HG03196 (cell line): ENCODE measurements around the gene TEX26.
"Not testable (repeated sequence)": the region's sequence is repeated elsewhere in the genome, so short reads cannot be mapped to it uniquely, and the experiment has no call there.

Experiments used
- ATAC-seq: cut with Tn5 transposase; IDR thresholded peaks from one replicate; pipeline ENCODE4 v1.9.1; 2021; ENCODE audit not compliant: unreplicated experiment

TEX26 gene

DNA sequence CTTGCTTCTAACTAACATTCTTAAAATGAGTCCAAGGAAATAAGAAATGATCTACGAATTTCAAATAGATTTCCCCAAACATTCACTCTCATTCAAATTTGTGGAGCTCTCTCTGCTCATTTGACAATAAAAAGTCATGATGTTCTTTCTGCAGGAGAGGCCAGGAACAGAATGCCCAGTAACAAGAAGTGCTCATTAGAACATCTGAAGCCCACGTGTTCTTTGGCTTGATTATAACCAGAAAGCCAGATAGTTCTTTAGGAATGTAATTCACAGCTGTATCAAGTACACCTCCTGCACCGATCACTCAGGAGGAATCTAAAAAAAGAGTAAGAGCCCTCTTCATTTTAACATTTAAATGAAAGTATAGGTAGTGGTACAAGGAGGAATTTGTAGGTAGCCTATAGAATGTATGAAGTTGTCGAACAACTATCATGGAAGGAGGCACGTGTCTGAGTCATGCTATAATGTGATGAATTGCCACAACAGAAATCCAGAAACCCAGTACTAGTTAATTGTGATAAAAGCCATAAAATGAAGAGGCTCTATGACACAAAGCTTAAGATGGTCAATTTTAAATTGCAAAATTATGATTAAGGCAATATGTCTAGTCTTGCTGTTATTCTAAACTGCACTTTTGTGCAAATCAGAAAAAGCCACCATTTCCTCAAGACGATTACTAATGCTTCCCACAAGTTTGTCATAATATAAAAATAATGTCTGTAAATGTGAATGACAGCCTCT is 13.6 kb upstream of the TEX26 start:
- no peak for ATAC-seq

DNA sequence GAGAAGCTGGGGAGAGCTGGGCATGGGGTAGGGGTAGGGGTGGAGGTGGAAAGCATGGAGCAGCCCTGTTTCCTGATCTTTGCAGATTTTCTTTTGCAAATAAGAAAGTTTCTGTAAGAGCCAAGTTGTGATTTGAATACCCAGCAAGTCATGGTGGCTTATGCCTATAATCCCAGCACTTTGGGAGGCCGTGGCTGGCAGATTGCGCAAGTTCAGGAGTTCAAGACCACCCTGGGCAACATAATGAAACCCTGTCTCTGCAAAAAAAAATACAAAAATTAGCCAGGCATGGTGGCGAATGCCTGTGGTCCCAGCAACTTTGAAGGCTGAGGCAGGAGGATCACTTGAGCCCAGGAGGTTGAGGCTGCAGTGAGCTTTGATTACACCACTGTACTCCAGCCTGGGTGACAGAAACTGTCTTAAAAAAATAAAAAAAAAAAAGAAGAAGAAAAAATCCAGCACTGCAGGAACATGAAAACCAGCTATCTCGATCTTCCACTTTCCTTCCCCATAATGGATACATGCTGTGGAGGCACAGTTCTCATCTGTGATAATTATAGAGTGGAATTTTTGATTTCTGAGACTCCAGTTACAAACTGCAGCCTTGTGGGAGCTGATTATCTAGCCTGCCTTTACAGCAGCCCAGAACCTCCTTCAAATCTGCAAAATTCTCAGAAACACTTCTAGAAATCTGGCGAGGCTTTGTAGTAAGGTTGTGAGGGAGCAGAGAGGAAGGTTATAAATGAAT is 12.1 kb upstream of the TEX26 start:
- ATAC-seq, result no peak

DNA sequence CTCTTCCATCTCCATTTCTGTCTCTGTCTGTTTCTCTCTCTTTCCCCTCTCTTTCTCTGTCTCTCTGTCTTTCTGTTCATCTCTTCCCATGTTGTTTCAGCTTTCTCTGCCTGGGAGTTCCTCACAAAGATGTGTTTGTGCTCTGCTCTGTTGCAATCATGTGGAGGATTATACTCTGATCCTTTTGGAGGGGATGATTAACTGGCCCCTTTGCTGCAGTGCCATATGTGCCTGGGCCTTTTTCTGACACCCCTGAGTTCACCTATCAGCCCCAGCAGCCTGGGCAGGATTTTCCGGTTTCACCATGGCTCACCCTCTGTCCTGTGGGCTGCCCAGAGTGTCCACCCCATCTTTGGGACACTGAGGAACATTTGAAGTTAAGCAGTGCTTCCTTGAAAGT is 9.0 kb upstream of the TEX26 start:
- ATAC-seq, result no peak

DNA sequence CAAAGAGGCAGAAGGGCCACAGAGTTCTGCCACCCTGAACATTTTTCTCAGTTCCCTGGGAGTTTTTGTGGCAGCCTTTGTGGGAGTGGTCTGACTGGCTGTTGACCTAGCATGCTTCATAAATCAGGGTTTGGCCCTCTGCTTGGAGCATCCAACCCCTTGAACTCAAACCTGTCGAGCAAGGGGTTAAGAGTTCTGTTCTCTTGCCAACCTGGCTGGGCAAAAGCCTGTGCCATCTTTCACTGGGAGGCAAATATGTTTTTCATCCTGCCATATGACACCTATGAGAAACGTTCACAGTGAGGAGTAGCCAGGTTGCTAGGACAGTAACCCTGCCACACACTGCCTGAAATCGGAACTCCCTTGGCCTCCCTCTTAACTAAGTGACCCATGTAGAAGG is 7.7 kb upstream of the TEX26 start:
- no peak for ATAC-seq

DNA sequence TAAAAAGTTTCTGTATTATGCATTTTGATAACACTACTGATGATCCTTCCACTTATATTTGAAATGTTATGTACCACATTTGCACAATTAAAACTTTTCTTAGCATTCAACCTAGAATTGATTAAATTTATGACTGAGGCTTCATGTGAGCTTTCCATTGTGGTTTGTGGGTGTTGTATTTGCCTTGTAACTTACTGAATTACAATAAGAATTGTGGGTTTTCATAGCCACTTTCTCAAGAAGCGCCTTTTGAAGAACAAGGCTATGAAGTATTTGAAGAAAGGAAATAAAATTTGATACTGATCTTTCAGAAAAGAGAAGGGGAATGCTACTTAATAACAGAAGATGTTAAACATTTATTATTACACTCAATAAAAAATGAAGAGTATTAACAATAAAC is 7.0 kb upstream of the TEX26 start:
- no peak for ATAC-seq

DNA sequence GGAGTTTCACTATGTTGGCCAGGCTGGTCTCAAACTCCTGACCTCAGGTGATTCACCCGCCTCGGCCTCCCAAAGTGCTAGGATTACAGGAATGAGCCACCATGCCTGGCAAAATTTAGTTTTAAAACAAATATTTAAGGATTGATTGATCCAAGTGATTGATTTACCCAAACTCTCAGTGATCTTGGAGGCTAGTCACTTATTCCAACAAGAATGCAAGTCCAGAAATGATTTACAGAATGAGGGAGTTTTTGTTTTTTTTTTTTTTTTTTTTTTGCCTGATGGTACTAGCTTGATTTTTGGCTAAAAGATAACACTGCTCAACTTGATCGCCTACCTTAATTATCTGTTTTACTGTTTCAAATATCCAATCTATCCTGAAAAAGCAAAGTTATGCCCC is 5.7 kb upstream of the TEX26 start:
- ATAC-seq, result no peak

DNA sequence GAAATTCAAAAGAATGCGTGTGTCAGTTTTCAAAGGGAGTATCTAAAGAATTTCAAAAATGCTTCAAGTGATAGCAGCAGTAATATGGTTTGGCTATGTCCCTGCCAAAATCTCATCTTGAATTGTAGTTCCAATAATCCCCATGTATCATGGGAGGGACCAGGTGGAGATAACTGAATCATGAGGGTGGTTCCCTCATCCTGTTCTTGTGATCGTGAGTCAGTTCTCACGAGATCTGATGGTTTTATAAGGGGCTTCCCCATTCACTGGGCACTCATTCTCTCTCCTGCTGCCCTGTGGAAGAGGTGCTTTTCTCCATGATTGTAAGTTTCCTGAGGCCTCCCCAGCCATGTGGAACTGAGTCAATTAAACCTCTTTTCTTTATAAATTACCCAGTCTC is 5.3 kb upstream of the TEX26 start:
- ATAC-seq, result not testable (repeated sequence)

DNA sequence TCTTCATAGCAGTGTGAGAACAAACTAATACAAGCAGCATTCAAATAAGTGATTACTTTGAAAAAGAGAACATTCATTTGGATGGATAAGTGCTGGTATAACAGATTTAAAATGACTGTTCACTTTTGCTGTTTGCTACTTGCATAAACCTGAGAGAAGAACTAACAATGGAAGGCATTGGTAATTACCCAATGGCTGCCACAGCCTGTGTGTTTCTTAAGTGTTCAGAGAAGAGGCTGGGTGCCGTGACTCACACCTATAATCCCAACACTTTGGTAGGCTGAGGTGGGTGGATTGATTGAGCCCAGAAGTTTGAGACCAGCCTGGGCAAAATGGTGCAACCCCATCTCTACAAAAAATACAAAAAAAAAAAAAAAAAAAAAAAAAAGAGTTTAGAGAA is 4.9 kb upstream of the TEX26 start:
- no peak for ATAC-seq

DNA sequence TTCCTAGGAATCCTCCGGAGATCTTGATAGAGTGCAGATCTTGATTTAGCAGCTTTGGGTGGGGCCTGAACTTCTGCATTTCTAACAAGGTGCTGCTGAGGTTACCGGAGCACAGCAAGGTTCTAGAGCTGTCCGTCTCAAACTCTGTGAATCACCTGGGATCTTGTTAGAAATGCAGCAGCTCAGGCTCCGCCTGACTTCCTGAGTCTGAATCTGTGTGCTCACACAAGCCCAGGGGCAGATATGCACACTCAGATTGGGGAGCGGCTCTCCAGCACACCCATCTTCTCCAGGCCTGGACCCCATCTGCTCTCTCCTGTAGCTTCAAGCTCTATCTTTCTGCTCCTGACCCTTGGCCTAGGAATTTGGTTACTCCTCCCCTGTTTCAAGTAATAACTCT is 3.5 kb upstream of the TEX26 start:
- ATAC-seq, result no peak

DNA sequence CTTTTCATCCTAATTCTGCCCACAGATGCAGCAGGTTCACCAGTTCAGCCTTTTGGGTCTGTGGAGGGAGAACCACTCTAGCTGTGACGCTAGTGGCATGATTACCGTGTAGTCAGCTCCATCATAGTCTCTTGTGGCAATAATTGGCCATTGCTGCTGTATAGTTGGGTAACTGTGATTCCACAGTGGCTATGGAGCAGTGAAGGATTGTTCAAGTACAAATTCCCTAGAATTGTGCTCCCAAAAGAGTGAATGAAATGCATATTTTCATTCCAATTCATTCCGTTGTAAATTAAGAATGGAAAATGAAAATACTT is 856 bp downstream of the TEX26 start:
- no peak for ATAC-seq

DNA sequence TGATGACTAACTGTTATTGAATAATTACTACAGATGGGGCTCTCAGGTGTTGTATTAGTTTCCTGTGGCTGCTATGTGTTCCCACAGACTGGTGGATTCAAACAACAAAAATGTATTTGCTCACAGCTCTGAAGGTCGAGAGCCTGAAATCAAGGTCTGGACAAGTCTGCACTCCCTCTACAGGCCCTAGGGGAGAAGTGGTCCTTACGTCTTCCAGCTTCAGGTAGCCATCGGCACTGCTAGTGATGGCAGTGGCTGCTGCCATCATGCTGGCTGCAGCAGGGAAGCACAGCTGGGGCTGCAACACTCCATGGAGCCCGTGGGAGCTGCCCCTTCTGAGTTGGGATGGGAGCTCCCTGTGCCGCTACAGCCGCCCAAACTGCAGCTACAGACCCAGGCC is 1.9 kb downstream of the TEX26 start:
- ATAC-seq, result no peak

DNA sequence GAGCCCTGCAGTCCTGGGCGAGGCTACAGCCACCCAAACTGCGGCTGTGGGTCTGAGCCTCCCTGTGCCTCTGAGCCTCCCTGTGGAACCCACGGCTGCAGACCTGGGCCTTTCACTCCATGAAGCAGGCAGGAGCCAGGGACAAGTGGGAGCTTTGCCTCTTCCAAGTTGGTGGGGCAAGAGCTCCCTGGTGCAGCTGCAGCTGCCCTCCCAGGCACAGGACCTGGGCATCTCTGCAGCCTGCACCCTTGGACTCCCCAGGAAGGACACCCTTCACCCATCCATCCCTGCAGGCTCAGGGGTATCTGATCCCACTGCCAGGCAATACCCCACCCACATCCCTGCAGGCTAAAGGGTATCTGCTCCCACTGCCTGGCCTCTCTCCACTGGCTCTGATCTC is 2.3 kb downstream of the TEX26 start:
- no peak for ATAC-seq

DNA sequence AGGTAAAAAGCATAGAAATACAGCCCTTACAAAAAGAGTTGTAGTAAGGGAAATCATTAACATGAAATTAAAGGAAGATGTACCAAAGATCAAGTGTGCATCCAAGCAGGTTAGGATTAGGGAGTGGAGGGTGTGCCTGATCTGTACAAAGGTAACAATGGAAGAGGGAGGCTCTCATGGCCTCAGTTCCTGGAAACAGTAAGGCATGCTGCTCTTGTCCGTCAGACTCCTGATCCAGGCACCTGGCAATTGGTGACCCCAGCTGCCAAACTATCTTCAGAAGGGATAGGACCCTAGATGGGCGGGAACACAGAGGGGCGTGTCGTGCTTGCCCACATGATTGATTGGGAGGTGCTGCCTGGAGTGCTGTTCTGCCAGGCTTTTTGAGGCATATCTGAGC is 4.5 kb downstream of the TEX26 start:
- no peak for ATAC-seq

DNA sequence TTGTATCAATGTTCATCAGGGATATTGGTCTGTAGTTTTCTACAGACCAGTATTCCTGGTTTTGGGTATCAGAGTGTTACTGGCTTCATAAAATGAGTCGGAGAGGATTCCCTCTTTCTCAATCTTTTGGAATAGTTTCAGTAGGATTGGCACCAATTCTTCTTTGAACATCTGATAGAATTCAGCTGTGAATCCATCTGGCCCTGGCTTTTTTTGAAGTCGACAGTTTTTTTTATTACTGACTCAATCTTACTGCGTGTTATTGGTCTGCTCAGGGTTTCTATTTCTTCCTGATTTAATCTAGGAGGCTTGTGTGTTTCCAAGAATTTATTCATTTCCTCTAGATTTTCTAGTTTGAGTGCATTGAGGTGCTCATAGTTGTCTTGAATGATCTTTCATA is 11.4 kb downstream of the TEX26 start:
- no peak for ATAC-seq

DNA sequence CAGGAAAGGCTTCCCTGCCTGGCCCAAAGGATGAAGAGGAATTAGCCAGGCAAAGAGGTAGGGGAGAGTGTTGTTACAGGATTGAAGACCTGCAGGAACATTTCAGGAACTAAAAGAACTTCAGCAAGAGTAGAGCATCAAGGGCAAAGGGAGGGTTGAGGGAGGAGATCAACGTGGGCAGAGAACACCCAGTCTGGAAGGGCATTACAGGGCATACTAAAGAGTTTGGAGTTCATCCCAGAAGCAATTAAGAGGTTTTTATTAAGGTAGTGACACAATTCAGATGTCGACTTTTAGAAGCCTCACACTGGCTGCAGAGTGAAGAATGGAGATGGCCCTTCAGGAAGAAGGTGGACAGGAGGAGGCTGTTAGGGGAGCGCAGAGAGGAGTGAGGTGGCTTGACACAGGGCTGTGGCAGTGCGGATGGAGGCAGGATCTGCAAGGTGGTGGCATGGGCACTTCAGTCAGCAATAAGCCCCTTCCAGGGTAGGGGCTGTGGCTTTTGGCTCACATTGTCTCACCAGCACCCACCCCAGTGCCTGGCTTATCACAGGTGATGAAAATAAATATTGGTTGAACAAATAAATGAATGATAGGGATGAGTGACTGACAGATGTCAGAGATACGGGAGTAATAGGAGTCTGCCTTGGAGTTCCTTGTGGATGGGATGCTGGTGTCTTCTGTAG is 24.9 kb downstream of the TEX26 start:
- ATAC-seq, result no peak

DNA sequence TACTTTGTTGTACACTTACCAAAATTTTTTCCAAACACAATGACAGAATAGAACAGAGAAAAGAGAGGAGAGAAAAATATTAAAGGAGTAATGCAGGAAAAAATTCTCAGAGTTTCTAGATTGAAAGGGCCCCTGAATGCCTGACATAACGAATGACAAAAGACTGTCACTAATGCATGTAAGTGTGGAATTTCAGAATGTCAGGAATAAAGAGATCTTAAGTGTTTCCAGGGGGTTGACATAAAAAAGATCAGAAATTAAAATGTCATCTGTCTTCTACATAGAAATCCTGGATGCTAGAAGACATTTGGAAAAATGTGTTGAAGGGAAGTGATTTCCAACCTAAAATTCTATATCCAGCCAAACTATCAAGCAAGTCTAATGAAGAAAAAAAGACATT is 27.2 kb downstream of the TEX26 start:
- ATAC-seq, result no peak

DNA sequence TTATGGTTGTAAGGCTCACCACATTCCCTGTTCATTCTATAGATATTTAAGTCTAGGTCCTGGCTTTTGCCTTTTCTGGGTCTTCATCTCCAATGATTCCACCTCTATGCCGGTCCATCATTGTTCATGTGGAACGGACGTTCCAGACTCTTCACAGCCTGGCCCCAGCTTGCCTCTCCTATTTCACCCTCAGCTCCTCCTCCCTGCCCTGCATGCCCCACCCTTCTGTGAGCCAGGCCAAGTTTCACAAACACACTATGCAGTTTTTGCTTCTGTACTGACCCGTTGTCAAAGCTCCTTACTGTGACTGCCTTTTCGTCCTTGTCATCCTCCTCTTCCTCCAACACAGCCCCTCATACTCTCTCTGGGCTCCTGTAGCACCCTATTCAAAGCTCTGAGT is 31.3 kb downstream of the TEX26 start:
- no peak for ATAC-seq

DNA sequence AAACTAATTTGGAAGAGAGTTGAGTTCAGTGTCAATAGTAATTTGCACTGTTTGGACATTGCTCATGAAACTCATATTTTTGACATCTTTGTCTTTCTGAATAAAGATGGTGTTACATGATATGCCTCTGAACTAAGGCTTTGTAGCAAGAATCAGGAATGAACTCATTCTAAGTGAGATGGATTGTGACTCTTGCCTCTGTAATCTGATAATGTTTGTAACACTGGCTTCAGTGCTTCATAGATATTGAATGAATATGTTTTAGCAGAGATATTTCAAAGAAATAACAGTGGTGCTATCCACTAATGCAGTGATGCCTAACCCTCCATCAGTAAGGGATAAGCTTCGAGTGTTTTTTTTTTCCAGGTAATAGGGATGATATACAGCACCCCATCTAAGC is 32.9 kb downstream of the TEX26 start:
- ATAC-seq, result no peak

DNA sequence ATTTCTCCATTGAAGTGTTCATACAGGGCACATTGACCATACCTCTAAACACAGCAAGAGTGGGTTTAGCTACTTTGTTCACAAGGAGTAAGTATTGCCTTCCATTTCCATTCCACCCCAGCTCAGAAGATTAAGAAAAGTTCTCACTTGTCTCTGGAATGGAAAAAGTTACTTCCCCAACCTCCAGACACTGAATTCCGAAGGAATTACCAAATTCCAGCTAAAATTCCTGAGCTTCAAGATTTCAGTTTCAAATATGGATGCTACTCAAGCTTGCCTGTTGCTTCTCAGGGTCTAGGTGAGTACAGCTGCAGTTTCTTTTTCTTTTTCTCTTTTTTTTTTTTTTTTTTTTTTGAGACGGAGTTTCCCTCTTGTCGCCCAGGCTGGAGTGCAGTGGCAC is 33.6 kb downstream of the TEX26 start:
- no peak for ATAC-seq

DNA sequence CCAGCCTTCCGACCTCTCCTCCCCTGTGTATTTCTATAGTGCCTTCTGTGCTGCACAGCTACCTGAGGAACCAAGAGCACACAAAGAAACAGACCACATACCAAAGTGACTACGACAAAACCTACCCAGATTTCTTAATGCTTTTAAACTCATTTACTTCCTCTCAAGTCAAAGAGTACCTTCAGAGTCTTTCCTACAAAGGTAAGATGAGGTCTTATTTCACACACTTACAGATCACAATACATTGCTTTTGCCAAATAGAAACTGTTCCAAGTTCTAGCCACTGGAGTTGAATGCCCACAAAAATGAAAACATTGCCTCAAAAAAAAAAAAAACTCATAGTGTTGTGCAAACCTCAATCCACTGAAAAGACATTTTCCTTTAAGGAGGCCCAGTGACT is 36.4 kb downstream of the TEX26 start:
- ATAC-seq, result no peak

DNA sequence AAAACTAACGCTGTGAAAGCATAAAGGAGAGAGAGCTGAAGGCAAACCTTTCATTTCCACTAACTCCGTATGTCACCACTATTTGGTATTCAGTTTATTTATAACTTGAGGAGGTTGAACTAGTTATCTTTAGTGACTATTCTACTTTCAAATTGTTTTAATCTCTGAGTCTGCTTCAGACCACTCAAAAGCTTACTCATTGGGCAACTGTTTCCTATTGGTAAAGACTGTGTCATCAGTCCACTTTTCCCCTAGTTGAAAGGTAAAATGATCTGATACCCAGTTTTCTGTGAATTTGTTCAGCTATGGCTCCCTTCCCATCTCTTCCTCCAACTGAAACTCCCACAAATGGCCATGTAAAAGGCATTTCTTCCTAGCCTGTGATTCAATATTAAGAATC is 39.1 kb downstream of the TEX26 start:
- ATAC-seq, result no peak

DNA sequence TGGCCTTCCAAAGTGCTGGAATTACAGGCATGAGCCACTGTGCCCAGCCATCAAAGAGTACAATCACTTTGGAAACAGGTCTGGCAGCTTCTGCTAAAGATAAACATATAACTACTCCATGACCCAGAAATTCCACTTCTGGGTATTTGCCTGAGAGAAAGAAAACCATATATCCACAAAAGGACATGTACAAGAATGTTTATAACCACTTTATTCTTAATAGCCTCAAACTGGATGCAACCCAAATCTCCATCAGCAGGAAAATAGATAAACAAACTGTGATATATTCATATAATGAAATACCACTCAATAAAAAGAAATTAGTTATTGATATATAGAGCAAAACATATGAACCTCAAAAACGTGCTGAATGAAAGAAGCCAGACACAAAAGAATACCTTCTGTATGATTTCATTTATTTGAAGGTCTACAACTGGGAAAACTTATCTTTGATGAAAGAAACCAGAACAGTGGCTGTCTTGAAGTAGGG is 40.5 kb downstream of the TEX26 start:
- ATAC-seq, result no peak
